ENCODE results near the gene TOP2A.

DNA sequence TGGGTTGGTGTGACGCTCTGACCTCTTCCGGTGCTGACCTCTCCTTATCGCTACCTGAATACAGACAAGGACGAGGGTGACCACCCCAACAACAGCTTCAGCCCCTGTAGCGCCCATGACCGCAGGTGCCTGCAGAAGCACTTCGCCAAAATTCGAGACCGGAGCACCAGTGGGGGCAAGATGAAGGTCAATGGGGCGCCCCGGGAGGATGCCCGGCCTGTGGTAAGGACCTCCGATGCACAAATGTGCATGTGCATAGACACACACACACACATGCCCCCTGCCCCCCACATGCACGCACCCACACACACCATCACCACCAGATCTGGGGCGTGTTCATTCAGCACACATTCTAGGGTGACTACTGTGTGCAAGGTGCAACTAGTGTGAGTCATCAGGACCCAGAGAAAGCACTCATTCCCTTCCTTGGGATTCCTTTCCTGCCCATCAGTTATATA, 35.3 kb upstream of the TOP2A start:
- TF ChIP-seq, protein P1, sequence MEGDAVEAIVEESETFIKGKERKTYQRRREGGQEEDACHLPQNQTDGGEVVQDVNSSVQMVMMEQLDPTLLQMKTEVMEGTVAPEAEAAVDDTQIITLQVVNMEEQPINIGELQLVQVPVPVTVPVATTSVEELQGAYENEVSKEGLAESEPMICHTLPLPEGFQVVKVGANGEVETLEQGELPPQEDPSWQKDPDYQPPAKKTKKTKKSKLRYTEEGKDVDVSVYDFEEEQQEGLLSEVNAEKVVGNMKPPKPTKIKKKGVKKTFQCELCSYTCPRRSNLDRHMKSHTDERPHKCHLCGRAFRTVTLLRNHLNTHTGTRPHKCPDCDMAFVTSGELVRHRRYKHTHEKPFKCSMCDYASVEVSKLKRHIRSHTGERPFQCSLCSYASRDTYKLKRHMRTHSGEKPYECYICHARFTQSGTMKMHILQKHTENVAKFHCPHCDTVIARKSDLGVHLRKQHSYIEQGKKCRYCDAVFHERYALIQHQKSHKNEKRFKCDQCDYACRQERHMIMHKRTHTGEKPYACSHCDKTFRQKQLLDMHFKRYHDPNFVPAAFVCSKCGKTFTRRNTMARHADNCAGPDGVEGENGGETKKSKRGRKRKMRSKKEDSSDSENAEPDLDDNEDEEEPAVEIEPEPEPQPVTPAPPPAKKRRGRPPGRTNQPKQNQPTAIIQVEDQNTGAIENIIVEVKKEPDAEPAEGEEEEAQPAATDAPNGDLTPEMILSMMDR (IDR thresholded peaks at IDR 0.05) = no peak
- no peak for TF ChIP-seq POLR2A (IDR thresholded peaks at IDR 0.05)
